ENCODE data around the gene APP. TPM values are rescaled to one million over a fixed set of nuclear protein-coding genes. Genes with fewer than 3 reads are reported as not detected.

Gene APP
- total RNA-seq, 1 donor from 2014 or later: 136 TPM

DNA sequence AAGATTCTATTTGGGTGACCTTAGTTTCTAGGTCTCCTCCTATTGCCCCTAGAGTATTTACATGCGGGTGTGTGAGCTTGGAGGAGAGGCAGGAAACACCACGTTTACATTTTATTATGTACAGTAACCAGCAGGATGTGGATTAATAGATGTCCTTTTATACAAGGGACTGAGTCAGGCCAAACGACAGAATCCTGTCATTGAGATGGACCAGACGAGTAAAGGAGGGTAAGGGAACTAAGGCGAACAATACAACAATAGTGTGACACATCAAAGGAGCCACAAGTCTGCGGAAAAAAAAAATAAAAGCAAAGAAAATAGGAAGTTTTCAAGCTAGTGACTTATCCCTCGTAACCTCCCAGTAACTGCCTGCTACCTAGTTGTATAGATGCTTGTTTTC is 284.7 kb downstream of the APP start:
- no peak for ATAC-seq
- DNase-seq (ENCODE audit: low spot score): no peak

DNA sequence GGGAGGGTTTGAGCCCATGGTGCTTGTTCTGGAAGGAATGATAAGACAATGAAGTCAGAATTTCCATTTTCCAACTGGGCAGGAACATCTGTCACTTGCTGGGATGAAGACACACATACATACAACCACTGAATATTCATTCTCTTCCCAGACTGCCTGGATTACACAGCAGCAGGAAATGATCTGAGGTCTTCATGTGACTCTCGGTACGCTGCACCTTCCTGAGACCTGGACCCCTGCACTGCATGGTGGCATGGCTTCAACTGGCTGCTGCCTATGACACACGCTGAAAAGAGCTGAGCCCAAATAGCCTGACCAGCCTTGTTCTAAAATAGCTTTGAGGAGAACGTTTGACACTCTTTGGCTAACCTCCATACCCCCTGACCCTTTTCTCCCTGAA is 285.2 kb downstream of the APP start:
- DNase-seq (ENCODE audit: low spot score) (no peak), ATAC-seq (no peak)

DNA sequence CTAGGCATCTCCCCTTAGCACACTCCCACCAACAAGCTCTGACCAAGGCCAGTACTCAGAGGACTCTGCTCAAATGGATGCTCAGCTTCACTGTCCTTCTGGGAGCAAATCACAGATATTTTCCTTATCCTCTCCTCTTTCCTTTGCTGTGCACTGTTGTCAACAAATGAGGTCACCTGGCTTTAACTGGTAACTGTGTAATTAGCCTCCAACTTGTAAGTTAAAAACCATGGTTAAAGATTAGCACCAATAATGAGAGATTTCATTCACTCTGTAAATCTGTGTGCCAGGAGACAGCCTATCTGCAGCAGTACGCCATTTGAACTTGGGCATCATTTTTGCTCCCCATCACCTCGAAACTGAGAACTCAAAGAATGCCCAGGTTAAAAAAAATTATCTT is 286.3 kb downstream of the APP start:
- ATAC-seq: no peak
- no peak for DNase-seq (ENCODE audit: low spot score)

DNA sequence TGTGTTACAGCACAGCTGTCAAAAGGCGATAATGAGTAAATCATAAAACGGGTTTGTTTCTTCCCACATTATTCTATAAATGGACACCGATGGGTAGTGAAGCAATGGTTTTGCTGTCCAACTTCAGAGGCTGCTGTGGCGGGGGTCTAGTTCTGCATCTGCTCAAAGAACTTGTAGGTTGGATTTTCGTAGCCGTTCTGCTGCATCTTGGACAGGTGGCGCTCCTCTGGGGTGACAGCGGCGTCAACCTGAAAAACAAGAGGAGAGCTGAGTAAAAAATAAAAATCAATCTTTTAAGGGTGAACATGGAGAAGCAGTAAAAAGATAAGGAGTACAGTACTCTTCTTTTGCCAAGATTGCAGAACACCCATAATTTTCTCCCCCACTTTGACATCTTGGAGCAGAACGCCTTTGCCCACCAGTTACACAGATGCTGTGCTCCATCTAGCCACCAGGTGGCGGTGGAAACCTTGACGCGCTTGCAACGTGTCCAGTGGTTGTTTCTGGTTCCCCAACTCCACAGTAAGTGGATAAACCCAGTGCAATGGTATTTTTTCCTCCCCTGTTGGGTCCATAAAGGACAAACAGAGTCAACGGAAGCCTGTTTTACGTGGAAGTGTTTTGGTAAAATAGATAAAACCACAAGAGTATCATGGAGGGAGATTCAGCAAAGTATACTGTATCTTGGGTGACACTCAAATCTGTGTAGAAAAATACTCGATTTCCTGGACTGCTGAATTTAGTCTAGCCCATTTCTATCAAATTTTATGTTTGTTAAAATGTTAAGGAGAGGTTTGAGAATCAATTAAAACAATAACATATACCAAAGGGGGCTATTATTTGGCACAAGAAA is 288.8 kb downstream of the APP start:
- DNase-seq (ENCODE audit: low spot score): peak; percentile 61
- peak; percentile 79 for ATAC-seq

DNA sequence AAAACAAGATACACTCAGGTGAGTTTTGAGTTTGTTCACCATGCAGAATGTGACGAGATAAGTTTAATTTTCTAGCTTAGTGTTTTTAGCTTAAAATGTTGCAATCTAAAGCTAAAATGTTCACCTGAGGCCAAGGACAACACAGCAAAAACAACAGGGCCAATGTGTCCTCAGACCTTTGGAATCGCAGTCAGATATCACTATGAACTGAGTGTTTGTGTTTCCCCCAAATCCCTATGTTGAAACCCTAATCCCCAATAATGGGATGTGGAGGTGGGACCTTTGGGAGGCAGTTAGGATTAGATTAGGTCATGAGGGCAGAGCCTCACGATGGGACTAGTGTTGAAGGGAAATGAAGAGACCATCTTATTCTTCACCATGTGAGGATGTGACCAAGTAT is 291.4 kb downstream of the APP start:
- DNase-seq (ENCODE audit: low spot score): peak; percentile 70
- ATAC-seq: peak; percentile 88

DNA sequence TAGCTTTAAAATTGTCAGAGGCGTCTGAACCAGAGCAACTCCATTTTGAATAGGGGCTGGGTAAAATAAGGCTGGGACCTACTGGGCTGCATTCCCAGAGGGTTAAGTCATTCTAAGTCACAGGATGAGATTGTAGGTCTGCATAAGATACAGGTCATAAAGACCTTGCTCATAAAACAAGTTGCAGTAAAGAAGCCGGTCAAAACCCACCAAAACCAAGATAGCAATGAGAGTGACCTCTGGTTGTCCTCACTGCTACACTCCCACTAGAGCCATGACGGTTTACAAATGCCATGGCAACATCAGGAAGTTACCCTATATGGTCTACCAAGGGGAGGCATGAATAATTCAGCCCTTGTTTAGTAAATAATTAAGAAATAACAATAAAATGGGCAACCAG is 292.2 kb downstream of the APP start:
- ATAC-seq: no peak
- no peak for DNase-seq (ENCODE audit: low spot score)

DNA sequence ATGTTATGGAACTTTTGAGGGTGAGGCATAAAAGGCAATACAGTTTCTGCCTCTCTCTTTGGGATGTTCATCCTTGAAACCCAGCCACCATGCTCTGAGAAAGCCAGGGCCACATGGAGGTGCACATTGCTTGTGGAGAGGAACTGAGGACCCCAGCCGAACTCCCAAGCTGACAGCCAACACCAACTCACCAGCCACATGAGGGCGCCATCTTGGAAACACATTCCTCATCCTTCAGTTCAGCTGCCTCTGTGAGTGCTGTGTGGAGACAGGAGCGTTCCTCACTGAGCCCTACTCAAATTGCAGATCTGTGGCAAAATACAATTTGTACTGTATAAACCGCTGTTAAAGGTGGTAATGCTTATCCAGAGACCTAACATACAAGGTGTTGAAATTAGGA is 298.3 kb downstream of the APP start:
- no peak for ATAC-seq
- no peak for DNase-seq (ENCODE audit: low spot score)

DNA sequence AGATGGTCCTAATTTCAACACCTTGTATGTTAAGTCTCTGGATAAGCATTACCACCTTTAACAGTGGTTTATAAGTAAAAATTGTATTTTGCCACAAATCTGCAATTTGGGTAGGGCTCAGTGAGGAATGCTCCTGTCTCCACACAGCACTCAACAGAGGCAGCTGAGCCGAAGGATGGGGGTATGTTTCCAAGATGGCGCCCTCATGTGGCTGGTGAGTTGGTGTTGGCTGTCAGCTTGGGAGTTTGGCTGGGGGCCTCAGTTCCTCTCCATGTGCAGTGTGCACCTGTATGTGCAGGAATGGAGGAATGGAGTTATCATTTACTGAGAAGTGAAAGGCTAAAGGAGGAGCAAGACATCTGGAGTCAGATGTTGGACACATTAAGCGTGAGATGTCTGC is 299.0 kb downstream of the APP start:
- peak; percentile 15 for ATAC-seq
- no peak for DNase-seq (ENCODE audit: low spot score)

DNA sequence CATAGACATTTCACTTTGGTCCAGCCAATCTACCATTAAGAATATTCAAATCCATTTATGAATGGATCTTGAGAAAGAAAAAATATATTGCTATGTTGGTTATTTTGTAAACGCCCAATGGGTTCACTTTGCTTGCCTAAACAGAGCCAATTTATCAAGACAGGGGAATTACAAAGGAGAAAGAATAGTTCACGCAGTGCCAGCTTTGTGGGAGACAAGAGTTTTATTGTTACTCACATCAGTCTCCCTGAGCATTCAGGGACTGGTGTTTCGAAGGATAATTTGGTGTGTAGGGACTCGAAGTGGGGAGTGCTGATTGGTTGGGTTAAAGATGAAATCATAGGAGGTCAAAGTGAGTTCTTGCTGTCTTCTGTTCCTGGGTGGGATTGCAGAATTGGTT is 300.5 kb downstream of the APP start:
- DNase-seq (ENCODE audit: low spot score): no peak

DNA sequence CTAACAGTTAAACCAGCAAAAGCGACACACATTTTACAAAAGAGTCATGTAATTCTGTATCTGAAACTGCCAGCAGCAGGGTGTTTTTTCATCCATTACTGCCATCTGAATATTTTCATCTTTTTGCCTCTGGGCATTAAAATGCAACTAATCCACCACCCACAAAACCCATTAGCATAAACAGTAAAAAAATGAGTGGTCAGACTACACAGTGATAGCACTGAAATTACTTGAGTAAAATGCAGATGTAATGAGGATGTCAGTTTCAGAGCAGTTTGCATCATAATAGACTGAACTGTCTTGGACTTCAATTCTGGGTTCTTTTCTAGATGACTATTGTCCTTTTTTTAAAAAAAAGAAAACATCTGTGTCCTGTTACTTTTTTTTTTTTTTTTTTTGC is 303.5 kb downstream of the APP start:
- no peak for DNase-seq (ENCODE audit: low spot score)
- no peak for ATAC-seq

More for the DNA sequence above, 300.5 kb downstream of the APP start:
- ATAC-seq: no peak

DNA sequence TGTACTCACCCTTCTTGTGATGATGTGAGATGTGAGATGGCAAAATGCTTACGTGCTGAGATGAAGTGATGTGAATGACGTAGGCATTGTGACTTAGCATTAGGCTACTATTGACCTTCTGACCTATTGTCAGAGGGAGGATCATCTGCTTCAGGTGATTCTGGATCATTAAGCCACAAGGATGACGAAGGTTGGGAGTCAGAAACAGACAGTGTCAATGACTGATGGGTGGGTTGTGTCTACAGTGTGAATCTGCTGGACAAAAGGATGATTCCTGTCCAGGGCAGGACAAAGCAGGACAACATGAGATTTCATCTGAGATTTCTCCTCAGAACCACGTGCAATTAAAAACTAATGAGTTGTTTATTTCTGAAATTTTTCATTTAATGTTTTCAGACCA is 306.8 kb downstream of the APP start:
- peak; percentile 8 for ATAC-seq
- DNase-seq (ENCODE audit: low spot score): no peak

DNA sequence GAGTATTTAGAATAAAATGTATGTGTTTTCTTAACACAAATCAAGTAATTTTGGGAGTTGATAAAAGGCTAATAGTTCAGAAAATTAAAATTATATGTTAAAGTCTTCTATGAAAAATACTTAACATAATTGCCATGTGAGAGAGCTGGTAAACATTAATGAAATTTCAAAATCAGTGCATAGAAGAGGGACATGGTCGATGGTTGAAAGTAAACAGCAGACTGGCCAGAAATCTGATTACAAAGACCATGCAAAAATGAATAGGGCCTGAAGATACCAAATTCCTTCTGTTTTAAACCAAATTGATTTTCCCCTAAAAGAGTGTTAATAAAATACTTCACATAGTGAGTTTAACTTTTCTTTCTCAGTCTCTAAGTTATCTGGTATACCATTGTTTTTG is 307.5 kb downstream of the APP start:
- peak; percentile 68 for ATAC-seq
- DNase-seq (ENCODE audit: low spot score): no peak

DNA sequence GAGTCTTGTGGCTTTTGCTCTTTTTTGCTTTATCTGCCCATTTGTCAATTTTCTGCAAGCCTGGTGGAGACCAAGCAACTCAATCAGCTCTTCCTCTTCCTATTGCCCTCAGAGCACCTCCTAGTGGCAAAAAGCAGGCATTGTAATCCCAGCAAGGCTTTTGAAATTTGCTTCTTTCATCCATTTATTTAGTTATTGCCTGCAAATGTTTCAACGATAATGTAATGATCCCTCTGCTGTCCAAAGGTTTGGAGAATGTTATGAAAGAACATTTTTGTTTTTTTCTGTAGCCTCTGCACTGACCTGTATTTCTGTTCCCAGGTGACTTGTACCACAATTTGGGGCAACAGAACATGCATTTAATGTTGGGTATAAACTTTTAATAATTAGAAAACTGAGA is 308.0 kb downstream of the APP start:
- no peak for DNase-seq (ENCODE audit: low spot score)
- ATAC-seq: peak; percentile 76

DNA sequence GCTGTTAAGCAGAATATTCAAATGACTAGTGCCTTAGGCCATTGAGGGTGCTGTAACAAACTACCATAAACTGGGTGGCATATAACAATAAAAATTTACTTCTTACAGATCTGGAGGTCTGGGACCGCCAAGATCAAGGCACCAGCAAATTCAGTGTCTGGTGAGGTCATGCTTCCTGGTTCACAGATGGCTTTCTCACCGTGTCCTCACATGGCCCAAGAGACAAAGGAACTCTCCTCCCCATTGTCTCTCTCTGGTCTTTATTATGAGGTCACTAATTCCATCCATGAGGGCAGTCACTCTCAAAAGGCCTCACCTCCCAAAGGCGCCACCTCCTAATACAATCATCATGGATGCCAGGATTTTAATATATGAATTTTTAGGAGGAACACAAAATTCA is 308.5 kb downstream of the APP start:
- no peak for DNase-seq (ENCODE audit: low spot score)
- ATAC-seq: no peak

DNA sequence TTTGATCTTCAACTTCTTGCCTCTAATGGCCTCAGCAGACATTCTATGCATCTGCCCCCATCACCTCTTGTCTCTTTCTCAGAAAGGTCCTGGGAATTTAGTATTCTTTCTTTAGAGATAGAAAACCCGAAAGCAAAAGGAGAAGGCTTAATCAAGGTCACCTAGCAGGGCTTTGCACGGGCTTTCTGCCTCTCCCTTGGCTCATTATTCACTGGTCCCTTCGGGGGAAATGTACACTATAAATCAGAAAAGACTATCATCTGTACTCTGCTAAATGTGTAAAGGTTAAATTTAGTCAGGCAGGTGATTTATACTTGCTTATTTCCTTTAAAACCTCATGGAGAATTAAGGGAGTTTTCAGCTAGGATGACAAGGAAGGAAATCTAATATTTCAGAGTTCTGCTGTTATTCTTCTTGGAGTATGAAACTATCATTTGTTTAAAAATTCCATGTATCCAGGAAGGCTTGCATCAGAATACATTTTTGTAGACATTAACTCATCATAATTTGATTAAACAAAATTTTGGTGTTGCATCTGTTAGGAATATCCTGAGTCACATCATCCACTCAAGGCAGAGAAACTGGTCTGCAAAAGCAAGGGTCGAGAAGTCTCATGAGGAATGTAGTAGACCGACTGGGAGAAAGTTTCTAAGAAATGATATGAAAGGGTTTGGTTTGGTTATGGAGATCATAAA is 311.2 kb downstream of the APP start:
- no peak for DNase-seq (ENCODE audit: low spot score)

DNA sequence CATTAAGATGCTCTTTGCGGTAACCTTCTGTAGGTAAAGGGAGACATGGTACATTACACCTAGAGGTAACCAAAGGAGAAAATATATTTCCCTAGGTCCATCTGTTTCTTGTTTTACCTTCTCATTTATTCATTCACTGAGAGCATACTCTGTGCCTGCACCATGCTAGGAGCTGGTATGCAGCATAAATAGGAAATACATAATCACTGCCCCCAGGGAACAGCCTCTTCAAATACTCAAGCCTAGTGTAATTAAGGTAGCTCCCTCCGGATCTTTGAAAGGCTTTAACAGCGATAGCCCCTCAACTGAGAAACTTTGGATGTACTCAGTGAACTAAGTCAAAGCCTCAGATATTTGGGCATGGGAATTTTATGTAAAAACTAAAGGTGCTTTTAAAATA is 312.2 kb downstream of the APP start:
- ATAC-seq: no peak
- no peak for DNase-seq (ENCODE audit: low spot score)

More for the DNA sequence above, 311.2 kb downstream of the APP start:
- no peak for ATAC-seq

DNA sequence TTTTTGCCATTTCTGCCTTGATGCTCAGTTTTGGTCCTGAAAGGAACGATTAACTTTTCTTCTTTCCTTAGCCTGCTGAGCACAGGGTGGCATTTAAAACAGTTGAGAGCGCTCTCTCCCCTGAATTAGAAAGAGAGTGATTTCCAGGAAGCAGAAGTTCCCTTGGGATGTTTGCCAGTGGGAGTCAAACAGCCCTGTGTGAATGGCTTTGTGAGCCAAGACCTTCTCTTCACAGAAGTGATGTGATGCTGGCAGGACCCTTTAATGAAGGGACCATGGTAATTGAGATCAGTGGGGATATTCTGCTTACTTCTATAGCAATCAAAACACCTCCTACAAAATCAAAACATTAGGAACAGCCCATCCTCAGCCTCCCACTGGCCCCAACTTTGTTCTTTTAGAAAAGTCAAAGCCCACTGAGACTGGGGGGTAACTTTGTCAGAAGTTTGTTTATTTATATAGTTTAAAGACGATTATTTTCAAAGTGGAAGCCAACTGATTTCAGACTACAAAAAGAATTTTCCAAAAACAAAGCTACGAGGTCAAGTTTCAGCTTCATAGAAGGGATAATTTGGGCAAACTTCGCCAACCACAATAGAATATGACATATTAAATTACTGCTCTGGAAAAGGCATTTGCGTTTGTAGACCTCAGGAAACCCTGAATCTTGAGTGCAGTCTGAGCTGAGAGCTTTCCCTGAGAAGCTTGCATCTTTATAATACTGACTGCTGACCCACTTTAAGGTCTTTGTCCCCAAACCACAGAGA is 313.1 kb downstream of the APP start:
- peak; percentile 60 for ATAC-seq
- DNase-seq (ENCODE audit: low spot score): no peak

DNA sequence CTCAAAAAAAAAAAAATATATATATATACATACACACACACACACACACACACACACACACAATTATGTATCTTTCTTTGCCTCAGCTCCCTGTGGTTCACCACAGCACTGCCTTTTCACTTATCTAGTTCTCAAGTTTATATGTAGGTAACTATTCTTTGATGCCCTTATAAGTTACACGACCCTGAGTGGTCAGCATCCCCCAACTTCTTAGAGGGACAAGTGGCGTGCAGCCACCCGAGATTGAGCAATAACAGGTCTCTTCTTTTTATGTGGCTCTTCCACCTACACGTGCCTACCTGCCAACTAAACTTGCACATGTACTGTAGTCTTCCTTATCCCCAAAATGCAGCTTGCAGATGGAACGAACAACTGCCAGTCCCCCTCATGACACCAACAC is 315.0 kb downstream of the APP start:
- ATAC-seq (no peak), DNase-seq (ENCODE audit: low spot score) (no peak)

DNA sequence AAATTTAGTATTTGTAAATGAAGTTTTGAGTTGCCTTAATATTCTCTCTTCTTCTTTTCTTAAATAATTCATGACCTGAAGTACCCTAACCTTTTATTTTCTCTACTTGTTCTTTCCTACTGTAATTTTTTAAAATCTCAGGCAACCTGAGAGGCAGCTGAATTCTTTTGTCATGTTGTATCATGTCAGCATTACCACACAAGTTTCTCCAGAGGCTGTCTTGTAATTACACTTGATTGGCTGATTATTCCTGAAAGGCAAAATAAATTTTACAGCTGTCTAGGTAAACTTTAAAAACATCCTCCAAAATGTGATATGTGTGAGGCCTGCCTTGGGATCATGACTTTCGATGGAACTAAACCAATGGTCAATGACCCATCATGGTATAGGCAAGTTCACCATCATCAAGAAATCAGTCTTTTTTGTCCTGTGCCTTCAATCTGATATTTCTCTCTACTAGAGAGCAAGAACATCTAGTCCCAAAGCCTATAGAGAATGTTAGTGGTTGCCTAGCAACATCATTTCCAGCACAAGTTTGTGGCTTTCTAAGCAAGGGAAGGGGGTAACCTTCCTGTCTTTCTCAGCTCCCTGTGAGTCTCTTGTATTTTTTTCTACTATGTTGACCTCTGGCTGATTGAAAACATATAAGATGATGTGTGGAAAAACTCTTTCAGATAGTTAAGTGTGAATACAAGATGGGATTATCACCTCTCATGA is 320.3 kb downstream of the APP start:
- DNase-seq (ENCODE audit: low spot score) (no peak), ATAC-seq (no peak)

DNA sequence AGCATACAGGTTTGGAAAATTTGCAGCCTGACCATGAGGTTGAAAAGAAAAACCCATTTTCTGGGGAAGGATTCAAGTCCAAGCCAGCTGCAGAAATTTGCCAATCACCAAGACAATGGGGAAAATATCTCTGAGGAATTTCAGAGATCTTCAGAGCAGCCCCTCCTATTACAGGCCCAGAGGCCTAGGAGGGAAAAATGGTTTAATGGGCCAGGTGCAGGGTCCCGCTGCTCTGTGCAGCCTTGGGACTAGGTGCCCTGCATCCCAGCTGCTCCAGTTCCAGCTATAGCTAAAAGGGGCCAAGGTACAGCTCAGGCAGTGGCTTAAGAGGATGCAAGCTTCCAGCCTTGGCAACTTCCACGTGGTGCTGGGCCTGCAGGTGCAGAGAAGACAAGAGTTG is 322.3 kb downstream of the APP start:
- DNase-seq (ENCODE audit: low spot score): no peak
- no peak for ATAC-seq

DNA sequence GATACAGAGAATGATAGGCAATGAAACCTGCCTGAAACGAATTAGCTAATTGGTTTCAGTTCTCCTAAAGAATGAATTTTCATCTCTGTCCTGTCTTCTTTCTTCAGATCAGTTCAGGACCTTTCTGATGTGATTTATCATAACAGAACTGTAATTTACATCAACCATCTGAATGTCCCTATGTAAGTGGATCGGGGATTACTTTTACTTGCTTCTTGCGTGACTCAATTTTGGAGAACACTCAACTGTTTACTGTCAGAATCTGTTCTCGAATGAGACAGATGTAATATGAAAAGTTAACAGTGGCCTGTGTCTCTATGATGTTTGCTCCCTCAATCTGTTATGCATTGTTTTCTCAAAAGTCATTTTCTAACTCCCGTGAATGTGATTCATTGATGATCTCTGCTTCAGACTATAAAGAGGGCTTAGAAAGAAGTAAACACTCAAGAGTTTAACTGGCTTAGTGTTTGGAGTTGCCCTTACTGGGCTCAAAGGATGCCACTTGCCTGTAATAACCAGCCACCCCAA is 324.8 kb downstream of the APP start:
- no peak for ATAC-seq

More for the DNA sequence above, 324.8 kb downstream of the APP start:
- DNase-seq (ENCODE audit: low spot score): no peak
